ENCODE measurements around the gene ZNF670. TPM values are rescaled to one million over a fixed set of nuclear protein-coding genes. Genes with fewer than 3 reads are reported as not detected.
"Not testable (repeated sequence)": the region's sequence is repeated elsewhere in the genome, so short reads cannot be mapped to it uniquely, and the experiment has no call there.

Gene ZNF670
- 6.2 TPM in 2 replicates for total RNA-seq

- peak; percentile 83 for DNase-seq (ENCODE audit: low read depth, low spot score)
Measured at GRCh38 chr1:247078258-247079140, at the start of gene ZNF670. Gene ZNF670, minus strand, starts transcription at chr1:247078811. Its CDS starts 215 bp downstream, at chr1:247078596.

- not testable (repeated sequence) for DNase-seq (ENCODE audit: low read depth, low spot score)
Measured at GRCh38 chr1:247127519-247128282, 49.1 kb upstream of the ZNF670 start.

GRCh38 chr1:247126601-247127000 lies 48.0 kb upstream of the ZNF670 start:
- not testable (repeated sequence) for DNase-seq (ENCODE audit: low read depth, low spot score)

- not testable (repeated sequence) for DNase-seq (ENCODE audit: low read depth, low spot score)
Measured at GRCh38 chr1:247126166-247126565, 47.6 kb upstream of the ZNF670 start.

GRCh38 chr1:247121382-247121781 lies 42.8 kb upstream of the ZNF670 start:
- DNase-seq (ENCODE audit: low read depth, low spot score), result no peak

- DNase-seq (ENCODE audit: low read depth, low spot score), result not testable (repeated sequence)
Measured at GRCh38 chr1:247120408-247120668, 41.7 kb upstream of the ZNF670 start.

- DNase-seq (ENCODE audit: low read depth, low spot score), result no peak
Measured at GRCh38 chr1:247119600-247120407, 41.2 kb upstream of the ZNF670 start.

- DNase-seq (ENCODE audit: low read depth, low spot score), result no peak
Measured at GRCh38 chr1:247118946-247119446, 40.4 kb upstream of the ZNF670 start.

GRCh38 chr1:247115545-247115944 lies 36.9 kb upstream of the ZNF670 start:
- DNase-seq (ENCODE audit: low read depth, low spot score), result no peak

- DNase-seq (ENCODE audit: low read depth, low spot score), result no peak
Measured at GRCh38 chr1:247115141-247115510, 36.5 kb upstream of the ZNF670 start.

- DNase-seq (ENCODE audit: low read depth, low spot score), result no peak
Measured at GRCh38 chr1:247114351-247115140, 35.9 kb upstream of the ZNF670 start.

GRCh38 chr1:247113733-247114271 lies 35.2 kb upstream of the ZNF670 start:
- no peak for DNase-seq (ENCODE audit: low read depth, low spot score)

GRCh38 chr1:247113094-247113497 lies 34.5 kb upstream of the ZNF670 start:
- no peak for DNase-seq (ENCODE audit: low read depth, low spot score)

- DNase-seq (ENCODE audit: low read depth, low spot score), result no peak
Measured at GRCh38 chr1:247112479-247112781, 33.8 kb upstream of the ZNF670 start.

GRCh38 chr1:247111700-247112478 lies 33.3 kb upstream of the ZNF670 start:
- no peak for DNase-seq (ENCODE audit: low read depth, low spot score)

- DNase-seq (ENCODE audit: low read depth, low spot score), result no peak
Measured at GRCh38 chr1:247111259-247111699, 32.7 kb upstream of the ZNF670 start.

GRCh38 chr1:247110627-247111258 lies 32.1 kb upstream of the ZNF670 start:
- no peak for DNase-seq (ENCODE audit: low read depth, low spot score)

- DNase-seq (ENCODE audit: low read depth, low spot score), result no peak
Measured at GRCh38 chr1:247107694-247108093, 29.1 kb upstream of the ZNF670 start.

- no peak for DNase-seq (ENCODE audit: low read depth, low spot score)
Measured at GRCh38 chr1:247105966-247106365, 27.4 kb upstream of the ZNF670 start.

Measured in pulmonary artery endothelial cell (primary cell).